Liver (tissue), 3 donors: ENCODE measurements around the gene VTCN1.

ENCODE experiments used
- GABPA ChIP-seq, 2 donors: IDR thresholded peaks in 1 of 2; conservative IDR thresholded peaks in 1 of 2; 2 replicates each; pipeline ENCODE4 v1.6.1; 2016; ENCODE audit warnings: antibody characterized with exemption in 2 of 2, mild to moderate bottlenecking in 1 of 2, moderate library complexity in 1 of 2
- NR2F2 ChIP-seq: IDR thresholded peaks from 2 replicates; pipeline ENCODE4 v1.6.1; 2016; ENCODE audit warnings: antibody characterized with exemption
- RXRA ChIP-seq, 2 donors: IDR thresholded peaks; 2 replicates each; pipeline ENCODE4 v1.6.1; 2017 to 2018; ENCODE audit warnings: antibody characterized with exemption in 2 of 2, mild to moderate bottlenecking in 1 of 2
- SP1 ChIP-seq: IDR thresholded peaks from 2 replicates; pipeline ENCODE4 v1.6.1; 2018; ENCODE audit warnings: antibody characterized with exemption, mild to moderate bottlenecking
- YY1 ChIP-seq: IDR thresholded peaks from 2 replicates; pipeline ENCODE4 v1.6.1; 2016; ENCODE audit warnings: antibody characterized with exemption, mild to moderate bottlenecking
- TF ChIP-seq, protein P1 (sequence below): IDR thresholded peaks from 2 replicates; pipeline ENCODE4 v1.6.1; 2016; ENCODE audit warnings: antibody characterized with exemption
- TF ChIP-seq, protein P2 (sequence below): fragments of 150-350 bp; IDR thresholded peaks from 2 replicates; pipeline ENCODE4 v1.5.1; 2017; ENCODE audit warnings: improper control_type of control experiment, low read depth, low read length; ENCODE audit not compliant: missing input control
- TF ChIP-seq, protein P3 (sequence below): IDR thresholded peaks from 2 replicates; pipeline ENCODE4 v1.6.1; 2016; ENCODE audit warnings: antibody characterized with exemption
- TF ChIP-seq, protein P4 (sequence below): IDR thresholded peaks from 2 replicates; pipeline ENCODE4 v1.6.1; 2016; ENCODE audit warnings: antibody characterized with exemption, mild to moderate bottlenecking
- TF ChIP-seq, protein P5 (sequence below): IDR thresholded peaks from 2 replicates; pipeline ENCODE4 v1.6.1; 2016; ENCODE audit warnings: antibody characterized with exemption
- donor health status: healthy.
- donor health status: healthy.

DNA sequence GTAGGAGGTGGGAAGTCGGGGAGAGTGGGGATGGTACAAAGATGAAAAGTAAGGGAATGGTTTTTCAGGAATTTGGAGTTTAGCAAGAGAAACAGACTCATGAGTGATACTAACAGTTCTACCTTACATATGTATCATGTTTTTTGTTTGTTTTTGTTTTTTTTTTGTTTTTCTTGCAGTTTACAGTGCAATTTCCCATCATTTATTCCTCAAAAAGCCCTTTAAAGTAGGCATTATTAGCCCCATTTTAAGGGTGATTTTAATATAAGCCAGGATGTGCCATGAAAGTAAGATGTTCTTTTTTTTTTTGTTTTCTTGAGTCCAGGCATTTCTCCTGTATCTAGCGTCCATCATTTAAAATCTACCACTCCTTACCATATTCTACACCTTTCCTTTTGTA, 75.4 kb downstream of the VTCN1 start:
- TF ChIP-seq, protein P1, sequence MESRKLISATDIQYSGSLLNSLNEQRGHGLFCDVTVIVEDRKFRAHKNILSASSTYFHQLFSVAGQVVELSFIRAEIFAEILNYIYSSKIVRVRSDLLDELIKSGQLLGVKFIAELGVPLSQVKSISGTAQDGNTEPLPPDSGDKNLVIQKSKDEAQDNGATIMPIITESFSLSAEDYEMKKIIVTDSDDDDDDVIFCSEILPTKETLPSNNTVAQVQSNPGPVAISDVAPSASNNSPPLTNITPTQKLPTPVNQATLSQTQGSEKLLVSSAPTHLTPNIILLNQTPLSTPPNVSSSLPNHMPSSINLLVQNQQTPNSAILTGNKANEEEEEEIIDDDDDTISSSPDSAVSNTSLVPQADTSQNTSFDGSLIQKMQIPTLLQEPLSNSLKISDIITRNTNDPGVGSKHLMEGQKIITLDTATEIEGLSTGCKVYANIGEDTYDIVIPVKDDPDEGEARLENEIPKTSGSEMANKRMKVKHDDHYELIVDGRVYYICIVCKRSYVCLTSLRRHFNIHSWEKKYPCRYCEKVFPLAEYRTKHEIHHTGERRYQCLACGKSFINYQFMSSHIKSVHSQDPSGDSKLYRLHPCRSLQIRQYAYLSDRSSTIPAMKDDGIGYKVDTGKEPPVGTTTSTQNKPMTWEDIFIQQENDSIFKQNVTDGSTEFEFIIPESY, result no peak
- TF ChIP-seq YY1 (no peak), SP1 (no peak), RXRA (IDR thresholded peaks at IDR 0.05) (no peak), GABPA (IDR thresholded peaks at IDR 0.05 in 1 of 2, conservative IDR thresholded peaks at IDR 0.05 in 1 of 2) (no peak), NR2F2 (no peak)
- TF ChIP-seq, protein P2, sequence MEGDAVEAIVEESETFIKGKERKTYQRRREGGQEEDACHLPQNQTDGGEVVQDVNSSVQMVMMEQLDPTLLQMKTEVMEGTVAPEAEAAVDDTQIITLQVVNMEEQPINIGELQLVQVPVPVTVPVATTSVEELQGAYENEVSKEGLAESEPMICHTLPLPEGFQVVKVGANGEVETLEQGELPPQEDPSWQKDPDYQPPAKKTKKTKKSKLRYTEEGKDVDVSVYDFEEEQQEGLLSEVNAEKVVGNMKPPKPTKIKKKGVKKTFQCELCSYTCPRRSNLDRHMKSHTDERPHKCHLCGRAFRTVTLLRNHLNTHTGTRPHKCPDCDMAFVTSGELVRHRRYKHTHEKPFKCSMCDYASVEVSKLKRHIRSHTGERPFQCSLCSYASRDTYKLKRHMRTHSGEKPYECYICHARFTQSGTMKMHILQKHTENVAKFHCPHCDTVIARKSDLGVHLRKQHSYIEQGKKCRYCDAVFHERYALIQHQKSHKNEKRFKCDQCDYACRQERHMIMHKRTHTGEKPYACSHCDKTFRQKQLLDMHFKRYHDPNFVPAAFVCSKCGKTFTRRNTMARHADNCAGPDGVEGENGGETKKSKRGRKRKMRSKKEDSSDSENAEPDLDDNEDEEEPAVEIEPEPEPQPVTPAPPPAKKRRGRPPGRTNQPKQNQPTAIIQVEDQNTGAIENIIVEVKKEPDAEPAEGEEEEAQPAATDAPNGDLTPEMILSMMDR, result no peak
- TF ChIP-seq, protein P3, sequence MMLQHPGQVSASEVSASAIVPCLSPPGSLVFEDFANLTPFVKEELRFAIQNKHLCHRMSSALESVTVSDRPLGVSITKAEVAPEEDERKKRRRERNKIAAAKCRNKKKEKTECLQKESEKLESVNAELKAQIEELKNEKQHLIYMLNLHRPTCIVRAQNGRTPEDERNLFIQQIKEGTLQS, result no peak
- TF ChIP-seq, protein P4, sequence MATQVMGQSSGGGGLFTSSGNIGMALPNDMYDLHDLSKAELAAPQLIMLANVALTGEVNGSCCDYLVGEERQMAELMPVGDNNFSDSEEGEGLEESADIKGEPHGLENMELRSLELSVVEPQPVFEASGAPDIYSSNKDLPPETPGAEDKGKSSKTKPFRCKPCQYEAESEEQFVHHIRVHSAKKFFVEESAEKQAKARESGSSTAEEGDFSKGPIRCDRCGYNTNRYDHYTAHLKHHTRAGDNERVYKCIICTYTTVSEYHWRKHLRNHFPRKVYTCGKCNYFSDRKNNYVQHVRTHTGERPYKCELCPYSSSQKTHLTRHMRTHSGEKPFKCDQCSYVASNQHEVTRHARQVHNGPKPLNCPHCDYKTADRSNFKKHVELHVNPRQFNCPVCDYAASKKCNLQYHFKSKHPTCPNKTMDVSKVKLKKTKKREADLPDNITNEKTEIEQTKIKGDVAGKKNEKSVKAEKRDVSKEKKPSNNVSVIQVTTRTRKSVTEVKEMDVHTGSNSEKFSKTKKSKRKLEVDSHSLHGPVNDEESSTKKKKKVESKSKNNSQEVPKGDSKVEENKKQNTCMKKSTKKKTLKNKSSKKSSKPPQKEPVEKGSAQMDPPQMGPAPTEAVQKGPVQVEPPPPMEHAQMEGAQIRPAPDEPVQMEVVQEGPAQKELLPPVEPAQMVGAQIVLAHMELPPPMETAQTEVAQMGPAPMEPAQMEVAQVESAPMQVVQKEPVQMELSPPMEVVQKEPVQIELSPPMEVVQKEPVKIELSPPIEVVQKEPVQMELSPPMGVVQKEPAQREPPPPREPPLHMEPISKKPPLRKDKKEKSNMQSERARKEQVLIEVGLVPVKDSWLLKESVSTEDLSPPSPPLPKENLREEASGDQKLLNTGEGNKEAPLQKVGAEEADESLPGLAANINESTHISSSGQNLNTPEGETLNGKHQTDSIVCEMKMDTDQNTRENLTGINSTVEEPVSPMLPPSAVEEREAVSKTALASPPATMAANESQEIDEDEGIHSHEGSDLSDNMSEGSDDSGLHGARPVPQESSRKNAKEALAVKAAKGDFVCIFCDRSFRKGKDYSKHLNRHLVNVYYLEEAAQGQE, result no peak
- TF ChIP-seq, protein P5, sequence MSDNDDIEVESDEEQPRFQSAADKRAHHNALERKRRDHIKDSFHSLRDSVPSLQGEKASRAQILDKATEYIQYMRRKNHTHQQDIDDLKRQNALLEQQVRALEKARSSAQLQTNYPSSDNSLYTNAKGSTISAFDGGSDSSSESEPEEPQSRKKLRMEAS, result no peak
